SK-N-SH treated with all-trans-retinoic acid at 6 μM for 48 hours (cell line): Measurements from ENCODE around the gene PRSS33.

ENCODE experiments used
- ARNTL ChIP-seq: fragments of 450-650 bp; formaldehyde crosslinking; IDR thresholded peaks from 2 replicates; pipeline ENCODE4 v1.5.0; 2020; ENCODE audit warnings: low read depth, mild to moderate bottlenecking, moderate library complexity, borderline replicate concordance
- CSRNP3 ChIP-seq: fragments of 250-450 bp; sonication (Bioruptor Pico); IDR thresholded peaks from 2 replicates; pipeline ENCODE4 v1.5.1; 2021; ENCODE audit warnings: mild to moderate bottlenecking, moderate library complexity
- ESRRG ChIP-seq: fragments of 250-450 bp; sonication (Bioruptor Pico); IDR thresholded peaks from 2 replicates; pipeline ENCODE4 v1.6.1; 2021; ENCODE audit warnings: mild to moderate bottlenecking
- GLIS3 ChIP-seq: fragments of 250-450 bp; sonication (Bioruptor Pico); IDR thresholded peaks from 2 replicates; pipeline ENCODE4 v1.5.0; 2020; ENCODE audit warnings: mild to moderate bottlenecking, moderate library complexity
- OSR1 ChIP-seq: fragments of 250-450 bp; sonication (Bioruptor Pico); IDR thresholded peaks from 2 replicates; pipeline ENCODE4 v1.8.0; 2022; ENCODE audit warnings: moderate library complexity, mild to moderate bottlenecking, inconsistent platforms
- PATZ1 ChIP-seq: fragments of 250-450 bp; sonication (Bioruptor Pico); IDR thresholded peaks from 2 replicates; pipeline ENCODE4 v1.8.0; 2020; ENCODE audit warnings: mild to moderate bottlenecking, moderate library complexity, borderline replicate concordance
- PPARA ChIP-seq: fragments of 250-450 bp; sonication (Bioruptor Pico); IDR thresholded peaks from 2 replicates; pipeline ENCODE4 v1.5.0; 2020; ENCODE audit warnings: mild to moderate bottlenecking, borderline replicate concordance
- RARB ChIP-seq: fragments of 250-450 bp; sonication (Bioruptor Pico); IDR thresholded peaks from 2 replicates; pipeline ENCODE4 v1.8.0; 2021; ENCODE audit warnings: mild to moderate bottlenecking, moderate library complexity
- SNAI2 ChIP-seq: fragments of 250-450 bp; sonication (Bioruptor Pico); IDR thresholded peaks from 2 replicates; pipeline ENCODE4 v1.5.0; 2020; ENCODE audit warnings: mild to moderate bottlenecking, moderate library complexity
- ZC3H10 ChIP-seq: fragments of 250-450 bp; sonication (Bioruptor Pico); IDR thresholded peaks from 2 replicates; pipeline ENCODE4 v1.5.1; 2021; ENCODE audit warnings: mild to moderate bottlenecking, moderate library complexity
- ZFP3 ChIP-seq: fragments of 250-450 bp; sonication (Bioruptor Pico); IDR thresholded peaks from 2 replicates; pipeline ENCODE4 v1.5.0; 2020; ENCODE audit warnings: mild to moderate bottlenecking, moderate library complexity
- ZFP30 ChIP-seq: fragments of 450-650 bp; formaldehyde crosslinking; IDR thresholded peaks from 2 replicates; pipeline ENCODE4 v1.5.0; 2022; ENCODE audit warnings: mild to moderate bottlenecking, moderate library complexity
- ZNF8 ChIP-seq: fragments of 450-650 bp; formaldehyde crosslinking; IDR thresholded peaks from 2 replicates; pipeline ENCODE4 v1.5.0; 2020; ENCODE audit warnings: mild to moderate bottlenecking, moderate library complexity

GRCh38 chr16:2764718-2765117, 22.6 kb downstream of the PRSS33 start:
- TF ChIP-seq ZC3H10 (CRISPR knock-in tag) (no peak), ZFP30 (no peak), PPARA (CRISPR knock-in tag) (no peak), ZNF8 (CRISPR knock-in tag) (no peak), ARNTL (CRISPR knock-in tag) (no peak), RARB (no peak), ZFP3 (no peak), OSR1 (CRISPR knock-in tag) (no peak), PATZ1 (CRISPR knock-in tag) (no peak), CSRNP3 (CRISPR knock-in tag) (no peak), SNAI2 (CRISPR knock-in tag) (no peak), GLIS3 (CRISPR knock-in tag) (no peak), ESRRG (no peak)
